GM23338 (cell line): ENCODE measurements around the gene FRMD4A.

Experiments
- EZH2 ChIP-seq: fragments of 200-600 bp; sonication (generic); IDR thresholded peaks from one replicate; pipeline ENCODE4 v1.8.0; 2017; ENCODE audit warnings: antibody characterized with exemption, mild to moderate bottlenecking, low read depth; ENCODE audit not compliant: unreplicated experiment
- EZH2phosphoT487 ChIP-seq: fragments of 200-600 bp; sonication (generic); IDR thresholded peaks from one replicate; pipeline ENCODE4 v1.8.1; 2018; ENCODE audit warnings: antibody characterized with exemption; ENCODE audit not compliant: unreplicated experiment
- TF ChIP-seq, protein P1 (sequence below), 2 experiments: fragments of 200-600 bp in 1 of 2; sonication (generic) in 1 of 2; conservative IDR thresholded peaks; 2 replicates each; pipeline versions ENCODE4 v1.5.1 to v1.6.1; 2016 to 2017; ENCODE audit warnings: antibody characterized with exemption in 2 of 2, low read depth in 2 of 2, mild to moderate bottlenecking in 2 of 2, moderate library complexity in 1 of 2

DNA sequence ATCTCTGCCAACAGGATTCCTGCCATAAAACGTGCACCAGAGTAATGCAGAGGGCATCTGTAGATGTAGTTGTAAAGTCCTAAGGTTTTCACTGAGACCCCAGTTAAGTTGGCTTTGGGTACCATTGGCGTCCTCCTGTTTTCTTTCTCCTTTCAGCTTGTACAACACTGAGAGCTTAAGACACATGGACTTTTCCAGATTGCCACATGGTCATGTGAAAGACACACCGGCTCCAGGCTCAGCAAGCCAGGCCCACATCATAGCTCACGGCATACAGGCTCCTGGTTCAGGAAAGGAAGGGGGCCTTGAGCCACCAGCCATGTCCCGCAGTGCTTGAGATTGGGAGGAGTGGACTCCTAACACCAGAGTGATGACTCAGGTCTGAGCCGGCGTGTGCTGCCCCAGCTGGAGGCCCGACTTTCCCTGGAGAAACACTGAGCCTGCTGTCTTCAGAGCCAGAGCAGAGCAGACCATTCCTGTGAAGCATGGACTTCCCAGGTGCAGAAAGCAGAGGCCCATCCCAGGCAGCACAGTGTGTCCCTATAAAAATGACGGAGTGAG is 491.2 kb downstream of the FRMD4A start:
- TF ChIP-seq, protein P1, sequence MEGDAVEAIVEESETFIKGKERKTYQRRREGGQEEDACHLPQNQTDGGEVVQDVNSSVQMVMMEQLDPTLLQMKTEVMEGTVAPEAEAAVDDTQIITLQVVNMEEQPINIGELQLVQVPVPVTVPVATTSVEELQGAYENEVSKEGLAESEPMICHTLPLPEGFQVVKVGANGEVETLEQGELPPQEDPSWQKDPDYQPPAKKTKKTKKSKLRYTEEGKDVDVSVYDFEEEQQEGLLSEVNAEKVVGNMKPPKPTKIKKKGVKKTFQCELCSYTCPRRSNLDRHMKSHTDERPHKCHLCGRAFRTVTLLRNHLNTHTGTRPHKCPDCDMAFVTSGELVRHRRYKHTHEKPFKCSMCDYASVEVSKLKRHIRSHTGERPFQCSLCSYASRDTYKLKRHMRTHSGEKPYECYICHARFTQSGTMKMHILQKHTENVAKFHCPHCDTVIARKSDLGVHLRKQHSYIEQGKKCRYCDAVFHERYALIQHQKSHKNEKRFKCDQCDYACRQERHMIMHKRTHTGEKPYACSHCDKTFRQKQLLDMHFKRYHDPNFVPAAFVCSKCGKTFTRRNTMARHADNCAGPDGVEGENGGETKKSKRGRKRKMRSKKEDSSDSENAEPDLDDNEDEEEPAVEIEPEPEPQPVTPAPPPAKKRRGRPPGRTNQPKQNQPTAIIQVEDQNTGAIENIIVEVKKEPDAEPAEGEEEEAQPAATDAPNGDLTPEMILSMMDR (conservative IDR thresholded peaks at IDR 0.05; ENCODE audit: low read depth in 2 of 2), result no peak
- TF ChIP-seq EZH2phosphoT487, result no peak
- no peak for TF ChIP-seq EZH2
